CD4-positive, alpha-beta T cell treated with Interleukin-15 for 4 hours (primary cell): ENCODE results near the gene GPS1.
"Not testable (repeated sequence)": the region's sequence is repeated elsewhere in the genome, so short reads cannot be mapped to it uniquely, and the experiment has no call there.

Experiments used
- DNase-seq: peaks from one replicate; pipeline ENCODE4 v3.0.0-alpha.2; 2020; ENCODE audit warnings: low spot score

GPS1 gene

GRCh38 chr17:82028966-82029365, 22.7 kb upstream of the GPS1 start:
- no peak for DNase-seq

GRCh38 chr17:82029391-82029790, 22.3 kb upstream of the GPS1 start:
- DNase-seq, result no peak

- no peak for DNase-seq
These were observed 21.7 kb upstream of the GPS1 start for GRCh38 chr17:82029990-82030469.

DNA sequence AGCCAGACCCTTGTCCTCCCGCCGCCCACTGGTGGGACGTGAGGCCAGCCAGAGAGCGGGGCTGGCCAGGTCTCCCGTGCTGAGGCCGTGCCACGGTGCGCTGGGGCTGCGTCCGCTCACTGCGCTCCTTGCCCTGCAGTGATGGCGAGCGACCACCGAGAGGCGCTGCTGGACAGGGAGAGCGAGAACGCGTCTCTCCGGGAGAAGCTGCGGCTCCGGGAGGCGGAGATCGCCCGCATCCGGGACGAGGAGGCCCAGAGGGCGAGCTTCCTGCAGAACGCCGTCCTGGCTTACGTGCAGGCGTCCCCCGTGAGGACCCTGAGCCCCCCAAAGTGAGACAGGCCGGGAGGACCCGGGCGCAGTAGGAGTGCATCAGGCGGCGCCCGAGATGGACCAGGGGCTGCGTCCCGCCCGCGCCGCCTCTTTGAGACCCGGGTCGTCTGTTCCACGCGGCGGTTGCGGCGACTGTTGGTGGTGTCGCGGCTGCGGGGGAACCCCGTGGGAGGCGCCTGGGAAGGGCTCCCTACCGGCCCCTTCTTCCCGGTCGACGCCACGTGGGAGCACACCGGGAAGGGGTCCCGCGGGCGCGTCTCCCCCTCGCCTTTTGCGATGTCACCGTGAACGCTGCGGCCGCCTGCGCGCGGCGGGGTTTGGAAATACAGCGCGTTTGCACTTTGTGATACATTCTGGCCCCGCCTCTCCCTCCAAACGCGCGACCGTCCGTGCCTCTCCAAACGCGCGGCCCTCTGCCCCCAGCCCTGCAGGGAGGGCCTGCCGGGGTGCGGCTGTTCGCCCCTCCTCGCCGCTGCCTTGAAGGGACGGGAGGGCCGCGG, 21.0 kb upstream of the GPS1 start:
- peak; percentile 84 for DNase-seq

DNA sequence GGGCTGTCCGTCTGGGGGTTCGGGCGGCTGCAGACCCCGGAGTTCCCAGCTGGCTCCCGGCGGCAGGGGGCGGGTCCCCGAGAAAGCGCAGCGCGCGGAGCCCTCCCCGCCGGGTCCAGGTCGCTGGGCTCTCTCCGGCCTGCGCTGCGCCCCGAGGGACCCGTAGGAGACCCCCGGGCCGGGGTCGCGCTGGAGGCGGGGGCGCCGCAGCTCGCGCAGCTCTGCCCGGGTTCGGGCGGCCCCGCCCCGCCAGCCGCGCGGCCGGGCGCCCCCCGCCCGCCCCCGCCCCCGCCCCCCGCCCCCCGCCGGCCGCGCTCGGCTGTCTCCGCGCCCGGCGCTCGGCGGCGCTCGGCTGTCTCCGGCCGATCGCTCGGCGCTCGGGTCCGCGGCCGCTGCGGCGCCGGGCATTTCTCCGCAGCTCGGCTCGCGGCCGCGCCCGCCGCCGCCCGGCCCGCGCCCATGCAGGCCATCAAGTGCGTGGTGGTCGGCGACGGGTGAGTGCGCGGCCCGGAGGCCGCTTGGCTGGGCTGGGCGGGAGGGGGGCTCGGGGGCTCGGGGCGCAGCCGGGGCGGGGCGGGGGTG, 20.3 kb upstream of the GPS1 start, which contains the start of gene RAC3:
Gene RAC3, plus strand, starts transcription at position 376 of the 582 bp plus-strand sequence. Its CDS starts 84 bp downstream, at position 460.
- DNase-seq, result no peak

GRCh38 chr17:82031885-82032627, 19.6 kb upstream of the GPS1 start:
- peak; percentile 22 for DNase-seq

DNA sequence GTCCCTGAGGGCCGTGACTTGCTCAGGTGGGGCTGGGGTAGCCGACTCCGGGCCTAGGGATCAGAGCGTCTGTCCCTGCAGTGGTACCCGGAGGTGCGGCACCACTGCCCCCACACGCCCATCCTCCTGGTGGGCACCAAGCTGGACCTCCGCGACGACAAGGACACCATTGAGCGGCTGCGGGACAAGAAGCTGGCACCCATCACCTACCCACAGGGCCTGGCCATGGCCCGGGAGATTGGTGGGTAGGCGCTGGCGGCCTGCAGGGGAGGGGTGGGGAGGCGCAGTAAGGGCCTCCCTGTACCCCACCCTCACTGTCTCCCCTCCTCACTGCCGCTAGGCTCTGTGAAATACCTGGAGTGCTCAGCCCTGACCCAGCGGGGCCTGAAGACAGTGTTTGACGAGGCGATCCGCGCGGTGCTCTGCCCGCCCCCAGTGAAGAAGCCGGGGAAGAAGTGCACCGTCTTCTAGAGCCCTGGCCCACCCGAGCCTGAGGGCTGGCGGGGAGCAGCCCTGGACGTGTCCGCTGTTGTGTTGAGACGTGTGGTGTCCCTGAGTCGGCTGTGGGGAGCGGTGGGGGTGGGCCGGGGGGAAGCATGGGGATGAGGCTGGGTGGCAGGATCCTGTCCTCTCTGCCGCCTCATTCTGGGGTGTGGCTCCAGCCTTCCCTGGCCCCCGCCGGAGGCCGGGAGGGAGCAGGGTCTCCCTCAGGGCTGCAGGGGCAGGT, 18.2 kb upstream of the GPS1 start:
- DNase-seq, result no peak

DNA sequence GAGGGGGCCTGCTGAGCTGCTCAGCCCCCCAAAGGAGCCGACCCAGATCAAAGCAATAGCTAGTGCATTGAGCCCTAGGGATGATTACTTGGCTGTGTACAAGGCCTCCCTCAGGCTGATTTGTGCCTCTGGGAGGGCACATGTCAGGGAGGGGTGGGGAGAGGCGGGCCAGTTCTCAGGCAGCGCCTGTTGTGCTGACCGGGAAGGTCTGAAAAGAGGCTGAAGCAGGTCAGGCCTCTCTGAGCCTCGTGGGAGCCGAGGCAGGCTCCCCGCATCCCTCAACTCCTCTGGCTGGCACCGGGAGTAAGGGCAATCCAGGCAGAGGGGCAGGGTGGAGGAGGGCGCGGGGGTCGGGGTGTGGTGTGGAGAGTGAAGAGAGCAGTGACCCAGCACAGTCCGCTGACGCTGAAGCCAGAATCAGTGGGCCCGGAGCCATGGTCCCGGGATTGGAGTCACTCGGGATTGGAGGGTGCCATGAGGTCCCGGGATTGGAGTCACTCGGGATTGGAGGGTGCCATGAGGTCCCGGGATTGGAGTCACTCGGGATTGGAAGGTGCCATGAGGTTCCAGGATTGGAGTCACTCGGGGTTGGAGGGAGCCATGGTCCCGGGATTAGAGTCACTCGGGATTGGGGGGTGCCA, 17.2 kb upstream of the GPS1 start:
- DNase-seq, result no peak

DNA sequence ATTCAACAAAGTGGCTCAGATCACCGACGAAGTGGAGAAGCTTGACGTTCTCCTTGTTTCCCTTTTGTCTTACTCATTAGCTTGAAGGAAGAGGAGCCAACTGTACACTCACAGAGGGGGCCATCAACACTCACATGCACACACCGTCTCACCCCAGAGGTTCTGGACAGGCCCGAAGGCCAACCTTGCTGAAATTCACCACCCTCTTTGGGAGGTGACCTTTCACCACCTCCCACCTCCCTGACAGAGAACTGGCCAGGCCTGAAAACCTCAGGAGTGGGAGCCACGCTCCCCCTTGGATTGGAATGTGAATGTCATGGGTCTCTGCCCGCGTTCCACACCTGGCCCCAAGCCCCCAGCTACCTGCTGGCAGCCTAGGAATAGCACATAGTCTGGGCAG, 16.2 kb upstream of the GPS1 start:
- DNase-seq, result no peak

GRCh38 chr17:82035956-82036633, 15.6 kb upstream of the GPS1 start:
- DNase-seq, result no peak

- no peak for DNase-seq
These were observed 15.0 kb upstream of the GPS1 start for GRCh38 chr17:82036634-82037091.

DNA sequence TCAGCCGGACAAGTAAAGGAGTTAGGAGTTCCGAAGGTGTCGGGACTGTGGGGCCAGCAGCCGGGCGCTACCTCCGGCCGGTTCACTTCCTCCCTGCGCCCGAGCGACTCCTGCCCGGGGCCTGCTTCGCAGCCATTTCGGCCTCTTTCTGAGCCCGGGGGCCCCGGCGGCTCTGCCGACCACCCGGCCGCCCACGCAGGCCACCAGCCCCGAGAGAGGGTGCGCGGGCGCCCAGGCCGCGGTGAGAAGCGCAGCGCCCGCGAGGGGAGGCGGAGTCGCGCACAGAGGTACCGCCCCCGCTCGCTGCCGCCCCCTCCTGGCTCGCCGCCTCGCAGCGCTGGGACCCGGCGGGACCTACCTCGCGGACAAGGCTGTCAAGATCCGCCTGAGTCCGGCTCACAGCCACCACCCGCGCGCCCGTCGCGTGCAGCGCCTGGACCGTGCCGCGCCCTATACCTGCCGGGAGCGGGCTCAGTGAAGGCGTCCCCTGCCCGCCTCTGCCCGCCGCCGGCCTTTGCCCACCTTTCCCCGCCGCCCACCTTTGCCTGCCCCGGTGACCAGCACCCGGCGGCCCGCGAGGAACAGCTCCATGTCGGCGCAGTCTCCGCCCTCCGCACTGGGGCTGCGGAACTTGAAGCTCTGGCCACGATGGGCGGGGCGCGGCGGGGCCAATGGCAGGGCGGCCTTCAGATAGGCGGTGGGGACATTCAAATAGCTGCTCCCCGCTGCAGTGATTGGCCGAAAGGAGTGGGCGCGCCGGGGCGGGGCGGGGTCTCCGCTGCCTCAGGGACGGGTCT, 14.4 kb upstream of the GPS1 start, which contains the start of gene DCXR:
Gene DCXR, minus strand, starts transcription at position 606 of the 797 bp plus-strand sequence. Its CDS starts 15 bp downstream, at position 591.
- DNase-seq, result peak; percentile 95

- DNase-seq, result no peak
These were observed 13.9 kb upstream of the GPS1 start for GRCh38 chr17:82037889-82038195.

DNA sequence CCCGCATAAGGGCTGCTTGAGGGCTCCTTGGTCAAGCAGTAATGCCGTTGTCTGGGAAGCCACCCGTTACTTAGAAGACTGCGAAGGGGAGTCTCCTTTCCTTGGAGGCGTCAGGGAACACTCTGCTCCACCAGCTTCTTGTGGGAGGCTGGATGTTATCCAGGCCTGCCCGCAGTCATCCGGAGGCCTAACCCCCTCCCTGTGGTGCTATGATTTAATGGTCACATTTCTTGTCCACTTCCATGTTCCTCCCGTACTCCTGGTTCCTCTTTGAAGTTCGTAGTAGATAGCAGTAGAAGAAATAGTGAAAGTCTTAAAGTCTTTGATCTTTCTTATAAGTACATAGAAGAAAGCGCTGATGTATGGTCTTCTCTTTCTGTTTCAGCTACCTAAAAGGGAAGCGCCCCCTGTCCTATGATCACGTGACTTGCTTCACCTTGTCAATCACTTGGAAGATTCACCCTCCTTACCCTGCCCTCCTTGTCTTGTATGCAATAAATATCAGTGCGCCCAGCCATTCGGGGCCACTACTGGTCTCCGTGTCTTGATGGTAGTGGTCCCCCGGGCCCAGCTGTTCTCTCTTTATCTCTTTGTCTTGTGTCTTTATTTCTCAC, 12.8 kb upstream of the GPS1 start:
- not testable (repeated sequence) for DNase-seq

DNA sequence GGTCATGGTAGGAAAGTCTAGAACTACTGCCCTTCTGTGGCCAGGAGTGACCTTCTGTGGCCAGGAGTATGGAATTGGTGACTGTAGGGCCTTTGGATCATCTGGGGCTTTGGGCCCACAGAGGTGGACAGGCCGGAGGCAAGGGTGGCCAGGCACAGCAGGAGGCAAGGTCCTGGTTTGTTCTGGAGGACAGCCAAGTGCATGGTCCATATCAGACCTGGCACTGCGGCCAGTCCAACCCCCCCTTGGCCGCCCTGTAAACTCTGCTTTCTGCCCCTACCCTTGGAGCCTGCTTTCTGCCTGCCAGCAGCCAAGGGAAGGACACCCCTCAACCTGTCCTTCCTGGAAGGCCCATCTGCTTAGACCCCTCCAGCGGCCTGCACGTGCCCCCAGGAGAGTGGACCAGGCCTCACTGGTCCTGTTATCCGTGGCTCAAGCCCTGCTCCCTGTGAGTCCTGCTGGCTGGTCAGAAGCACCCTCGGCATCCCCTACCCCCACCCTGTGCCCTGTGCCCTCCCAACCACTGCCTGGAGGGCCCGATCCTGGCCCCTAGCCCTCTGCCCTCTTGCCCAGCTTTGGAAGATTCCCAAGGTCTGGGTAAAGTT, 11.9 kb upstream of the GPS1 start:
- DNase-seq, result no peak

DNA sequence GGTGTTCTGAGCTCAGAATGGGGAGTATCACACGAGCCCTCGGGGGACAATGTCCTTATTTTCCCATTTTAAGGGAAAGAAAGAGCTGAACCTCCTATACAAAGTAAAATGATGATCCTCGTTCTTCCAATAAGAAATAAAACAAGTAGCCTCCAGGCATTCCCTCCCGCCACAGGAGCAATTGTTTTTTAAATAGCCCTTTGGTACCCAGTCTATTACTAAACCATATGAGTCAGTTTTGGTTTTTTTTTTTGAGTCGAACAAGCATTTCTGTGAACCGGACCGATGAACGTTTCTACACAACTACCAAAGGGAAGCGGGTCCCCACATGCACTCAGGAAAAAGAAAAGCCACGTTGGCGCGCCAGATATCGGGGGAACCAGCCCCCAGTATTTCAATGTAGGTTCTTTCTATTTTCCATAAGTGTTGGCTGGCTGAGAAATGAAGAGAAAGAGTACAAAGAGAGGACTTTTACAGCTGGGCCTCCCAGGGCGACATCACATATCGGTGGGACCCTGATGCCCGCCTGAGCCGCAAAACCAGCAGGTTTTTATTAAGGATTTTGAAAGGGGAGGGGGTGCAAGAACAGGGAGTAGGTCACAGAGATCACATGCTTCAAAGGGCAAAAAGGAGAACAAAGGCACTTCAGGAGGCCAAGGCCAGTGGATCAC, 10.4 kb upstream of the GPS1 start:
- DNase-seq, result no peak

- no peak for DNase-seq
These were observed 9.0 kb upstream of the GPS1 start for GRCh38 chr17:82042649-82043048.

- DNase-seq, result no peak
These were observed 8.2 kb upstream of the GPS1 start for GRCh38 chr17:82043507-82043906.
